Activated CD4-positive, alpha-beta T cell treated with anti-CD3 and anti-CD28 coated beads, Interleukin-2, amount 50 U/mL, for 24 hours (primary cell): ENCODE data around the gene HTR6.
"Not testable (repeated sequence)": the region's sequence is repeated elsewhere in the genome, so short reads cannot be mapped to it uniquely, and the experiment has no call there.

ENCODE experiments used
- DNase-seq, 2 donors: peaks; one replicate each; pipeline ENCODE4 v3.0.0-alpha.2; 2020; ENCODE audit warnings: low read depth in 1 of 2, low spot score in 1 of 2

Gene HTR6

GRCh38 chr1:19664453-19665185, at the start of gene HTR6:
Gene HTR6, plus strand, starts transcription at chr1:19664875. Its CDS starts 879 bp downstream, at chr1:19665754.
- DNase-seq = no peak

GRCh38 chr1:19615438-19615837, 49.2 kb upstream of the HTR6 start:
- no peak for DNase-seq

- no peak for DNase-seq
Observed at GRCh38 chr1:19616489-19616888, 48.2 kb upstream of the HTR6 start.

- DNase-seq = no peak
Observed at GRCh38 chr1:19617376-19617775, 47.3 kb upstream of the HTR6 start.

GRCh38 chr1:19618428-19618827, 46.2 kb upstream of the HTR6 start:
- DNase-seq = no peak

- DNase-seq = no peak
Observed at GRCh38 chr1:19619697-19620384, 44.8 kb upstream of the HTR6 start.

GRCh38 chr1:19620786-19621185, 43.9 kb upstream of the HTR6 start:
- no peak for DNase-seq

GRCh38 chr1:19621274-19621950, 43.3 kb upstream of the HTR6 start:
- DNase-seq = no peak

- DNase-seq = no peak
Observed at GRCh38 chr1:19622204-19622603, 42.5 kb upstream of the HTR6 start.

GRCh38 chr1:19623523-19623922, 41.2 kb upstream of the HTR6 start:
- no peak for DNase-seq

- DNase-seq = no peak
Observed at GRCh38 chr1:19625291-19625937, 39.3 kb upstream of the HTR6 start.

- no peak for DNase-seq
Observed at GRCh38 chr1:19628879-19629278, 35.8 kb upstream of the HTR6 start.

- no peak for DNase-seq
Observed at GRCh38 chr1:19629357-19629756, 35.3 kb upstream of the HTR6 start.

- DNase-seq = not testable (repeated sequence)
Observed at GRCh38 chr1:19630192-19630591, 34.5 kb upstream of the HTR6 start.

GRCh38 chr1:19630720-19631395, 33.8 kb upstream of the HTR6 start:
- DNase-seq = no peak

- no peak for DNase-seq
Observed at GRCh38 chr1:19632211-19632610, 32.5 kb upstream of the HTR6 start.

- no peak for DNase-seq
Observed at GRCh38 chr1:19633106-19633505, 31.6 kb upstream of the HTR6 start.

- DNase-seq = not testable (repeated sequence)
Observed at GRCh38 chr1:19635064-19635463, 29.6 kb upstream of the HTR6 start.

- no peak for DNase-seq
Observed at GRCh38 chr1:19635646-19636045, 29.0 kb upstream of the HTR6 start.

GRCh38 chr1:19636065-19636464, 28.6 kb upstream of the HTR6 start:
- no peak for DNase-seq

- DNase-seq = not testable (repeated sequence)
Observed at GRCh38 chr1:19636749-19637148, 27.9 kb upstream of the HTR6 start.
